ENCODE results near the gene TNNI3.

DNA sequence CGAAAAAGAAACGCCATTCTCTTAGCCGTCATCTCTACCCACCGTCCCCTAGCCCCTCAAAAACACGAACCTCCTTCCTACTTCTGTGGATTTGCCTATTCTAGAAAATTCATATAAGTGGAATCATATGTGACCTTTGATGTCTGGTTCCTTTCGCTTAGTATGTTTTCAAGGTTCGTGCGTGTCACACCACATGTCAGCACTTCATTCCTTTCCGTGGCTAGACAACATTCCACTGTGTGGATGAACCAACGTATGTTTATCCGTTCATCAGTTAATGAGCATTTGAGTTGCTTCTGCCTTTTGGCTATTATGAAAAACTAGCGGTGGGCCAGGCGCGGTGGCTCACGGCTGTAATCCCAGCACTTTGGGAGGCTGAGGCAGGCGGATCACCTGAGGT is 26.1 kb downstream of the TNNI3 start:
- TF ChIP-seq, protein P1, sequence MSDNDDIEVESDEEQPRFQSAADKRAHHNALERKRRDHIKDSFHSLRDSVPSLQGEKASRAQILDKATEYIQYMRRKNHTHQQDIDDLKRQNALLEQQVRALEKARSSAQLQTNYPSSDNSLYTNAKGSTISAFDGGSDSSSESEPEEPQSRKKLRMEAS (IDR thresholded peaks at IDR 0.05; ENCODE audit: low read depth, low read length) = no peak
- TF ChIP-seq, protein P2, sequence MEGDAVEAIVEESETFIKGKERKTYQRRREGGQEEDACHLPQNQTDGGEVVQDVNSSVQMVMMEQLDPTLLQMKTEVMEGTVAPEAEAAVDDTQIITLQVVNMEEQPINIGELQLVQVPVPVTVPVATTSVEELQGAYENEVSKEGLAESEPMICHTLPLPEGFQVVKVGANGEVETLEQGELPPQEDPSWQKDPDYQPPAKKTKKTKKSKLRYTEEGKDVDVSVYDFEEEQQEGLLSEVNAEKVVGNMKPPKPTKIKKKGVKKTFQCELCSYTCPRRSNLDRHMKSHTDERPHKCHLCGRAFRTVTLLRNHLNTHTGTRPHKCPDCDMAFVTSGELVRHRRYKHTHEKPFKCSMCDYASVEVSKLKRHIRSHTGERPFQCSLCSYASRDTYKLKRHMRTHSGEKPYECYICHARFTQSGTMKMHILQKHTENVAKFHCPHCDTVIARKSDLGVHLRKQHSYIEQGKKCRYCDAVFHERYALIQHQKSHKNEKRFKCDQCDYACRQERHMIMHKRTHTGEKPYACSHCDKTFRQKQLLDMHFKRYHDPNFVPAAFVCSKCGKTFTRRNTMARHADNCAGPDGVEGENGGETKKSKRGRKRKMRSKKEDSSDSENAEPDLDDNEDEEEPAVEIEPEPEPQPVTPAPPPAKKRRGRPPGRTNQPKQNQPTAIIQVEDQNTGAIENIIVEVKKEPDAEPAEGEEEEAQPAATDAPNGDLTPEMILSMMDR (IDR thresholded peaks at IDR 0.05; ENCODE audit: low read depth, low read length) = no peak
- TF ChIP-seq POLR2A (IDR thresholded peaks at IDR 0.05; ENCODE audit: extremely low read depth, insufficient read length) = no peak

Data from NB4 (cell line).